ENCODE results near the gene SFTPA2.
"Not testable (repeated sequence)": the region's sequence is repeated elsewhere in the genome, so short reads cannot be mapped to it uniquely, and the experiment has no call there.

SFTPA2 gene

DNA sequence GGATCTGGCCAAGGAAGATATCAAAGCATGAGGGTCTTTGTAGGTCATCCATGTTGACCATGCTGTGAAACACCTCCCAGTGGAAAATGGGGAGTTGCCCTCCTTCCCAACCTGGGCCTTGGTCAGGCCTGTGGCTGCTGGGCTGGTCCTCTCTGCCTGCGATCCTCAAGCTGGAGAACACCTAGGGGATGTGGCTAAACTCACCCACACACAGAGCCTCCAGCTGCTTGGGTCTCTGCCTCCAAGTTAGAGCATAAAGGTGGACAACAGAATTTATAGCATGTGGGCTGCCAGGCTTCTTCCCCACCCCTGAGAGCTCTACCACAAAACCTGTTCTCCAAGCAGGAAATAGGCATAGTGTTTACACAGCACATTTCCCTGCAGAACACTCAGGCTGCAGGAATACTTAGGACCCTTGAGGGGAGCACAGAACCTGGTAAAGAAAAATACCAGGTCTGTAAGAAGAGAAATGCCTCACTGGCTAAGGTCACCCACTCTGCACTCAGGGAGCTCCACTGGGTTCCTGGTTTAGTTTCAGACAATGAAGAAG lies at the start of gene SFTPA2:
Gene SFTPA2, minus strand, starts transcription at position 248 of the 550 bp plus-strand sequence. CDS start 924 bp downstream, outside the sequence.
- no peak for DNase-seq (ENCODE audit: low spot score)

DNA sequence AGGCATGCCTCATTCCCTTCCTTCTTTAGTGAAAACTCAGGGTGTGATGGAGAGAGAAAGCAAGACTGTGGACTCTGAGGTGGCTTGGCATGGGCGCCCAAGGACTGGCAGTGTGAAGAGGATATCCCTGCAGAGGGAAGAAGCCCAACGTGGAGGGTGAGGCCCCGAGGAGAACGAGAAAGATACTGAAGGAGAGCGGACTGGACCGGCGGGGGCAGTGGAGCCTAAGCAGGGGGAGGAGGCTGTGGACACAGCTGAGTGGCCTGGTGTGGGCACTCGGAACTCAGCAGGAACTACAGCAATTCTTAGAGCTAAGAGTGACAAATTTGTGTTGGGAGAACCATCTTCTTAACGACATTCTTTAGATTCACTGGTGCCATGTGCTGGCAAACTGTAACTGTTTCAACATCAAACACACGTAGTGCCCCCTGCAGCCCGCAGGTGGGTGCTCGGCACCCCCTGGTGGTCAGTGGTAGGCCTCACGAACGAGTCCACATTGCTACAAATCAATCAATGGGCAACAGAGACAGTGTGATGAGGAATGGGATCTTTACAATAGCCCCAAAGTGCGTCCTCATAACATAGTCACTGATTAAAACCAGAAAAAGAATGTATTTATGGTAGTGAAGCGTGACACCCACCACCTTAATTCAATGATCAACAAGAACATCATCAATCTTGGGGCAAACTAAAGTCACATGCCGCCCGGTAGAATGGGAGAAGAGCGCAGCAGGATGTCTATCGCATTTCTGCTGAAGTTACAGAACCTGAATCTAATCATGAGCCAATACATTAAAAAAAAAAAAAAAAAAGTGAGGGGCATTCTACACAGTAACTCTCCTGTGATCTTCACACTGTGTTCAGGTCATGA lies 48.5 kb upstream of the SFTPA2 start:
- peak; percentile 4 for DNase-seq (ENCODE audit: low spot score)

DNA sequence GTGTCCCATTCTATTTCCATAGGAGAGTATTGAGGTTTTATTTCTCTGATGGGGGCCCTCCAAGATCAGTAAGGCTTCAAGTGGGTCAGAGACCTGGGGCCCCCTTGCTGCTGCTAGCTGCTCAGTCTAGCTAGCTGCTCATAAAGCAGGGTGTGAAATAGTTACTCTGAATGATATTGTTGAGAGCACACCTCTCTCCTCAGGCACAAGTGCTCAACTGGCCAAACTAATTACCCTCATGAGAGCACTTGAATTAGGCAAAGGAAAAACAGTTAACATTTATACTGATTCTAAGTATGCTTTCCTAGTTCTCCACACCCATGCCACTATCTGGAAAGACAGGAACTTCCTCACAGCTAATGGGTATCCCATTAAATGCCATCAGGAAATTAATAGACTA lies 45.1 kb upstream of the SFTPA2 start:
- no peak for DNase-seq (ENCODE audit: low spot score)

DNA sequence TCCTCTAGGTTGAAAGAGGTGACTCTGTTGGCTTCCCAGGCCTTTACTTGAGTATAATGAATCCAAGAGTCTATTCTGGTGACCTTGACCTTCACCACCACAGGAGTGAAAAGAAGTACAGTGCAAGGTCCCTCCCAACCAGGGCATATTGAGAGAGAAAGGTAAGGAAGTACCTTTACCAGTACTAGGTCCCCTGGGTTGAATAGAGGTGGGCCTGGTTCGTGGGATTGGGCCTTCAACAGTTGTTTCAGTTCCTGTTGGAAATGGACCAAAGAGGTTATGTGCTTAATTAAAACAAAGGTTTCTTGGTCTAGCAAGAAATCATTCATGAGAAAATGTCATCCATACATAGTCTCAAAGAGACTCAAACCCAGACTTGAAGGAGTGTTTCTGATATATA lies 44.1 kb upstream of the SFTPA2 start:
- no peak for DNase-seq (ENCODE audit: low spot score)

DNA sequence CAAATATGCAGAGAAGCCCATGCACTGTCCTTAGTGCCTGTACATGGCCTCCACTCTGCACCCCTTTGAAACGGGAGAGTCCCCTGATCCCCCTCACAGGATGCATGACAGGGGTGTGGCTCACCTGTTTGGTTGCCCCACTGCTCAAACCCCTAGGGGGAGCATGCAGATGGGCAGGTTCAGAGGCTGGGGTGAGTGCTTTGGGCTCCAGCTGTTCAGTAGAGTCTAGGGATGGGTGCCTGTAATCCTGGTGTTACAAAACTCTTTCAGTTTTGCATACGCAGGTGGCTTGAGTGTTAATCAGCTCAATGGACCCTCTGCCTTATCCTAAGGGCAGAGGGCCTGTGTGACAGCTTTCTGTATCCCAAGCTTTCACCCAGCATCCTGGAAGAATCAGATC lies 42.7 kb upstream of the SFTPA2 start:
- no peak for DNase-seq (ENCODE audit: low spot score)

DNA sequence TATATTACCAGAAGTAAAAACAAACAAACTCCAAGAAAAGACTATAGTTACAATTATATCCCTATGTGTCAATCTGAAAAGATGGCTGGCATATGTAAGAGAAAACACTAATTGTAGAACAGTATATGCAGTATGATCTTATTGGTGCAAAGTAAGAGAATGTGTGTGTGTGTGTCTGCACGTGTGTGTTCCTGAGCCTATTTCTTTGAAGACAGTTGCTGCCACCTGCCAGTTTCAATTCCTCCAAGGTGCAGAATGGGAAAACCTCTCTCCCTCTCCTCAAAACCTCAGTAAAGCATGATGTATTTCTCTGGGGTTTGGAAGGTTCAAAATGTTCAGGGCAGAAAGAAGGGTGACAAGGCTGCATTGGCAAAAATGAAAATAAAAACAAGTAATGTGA lies 41.7 kb upstream of the SFTPA2 start:
- DNase-seq (ENCODE audit: low spot score) = no peak

DNA sequence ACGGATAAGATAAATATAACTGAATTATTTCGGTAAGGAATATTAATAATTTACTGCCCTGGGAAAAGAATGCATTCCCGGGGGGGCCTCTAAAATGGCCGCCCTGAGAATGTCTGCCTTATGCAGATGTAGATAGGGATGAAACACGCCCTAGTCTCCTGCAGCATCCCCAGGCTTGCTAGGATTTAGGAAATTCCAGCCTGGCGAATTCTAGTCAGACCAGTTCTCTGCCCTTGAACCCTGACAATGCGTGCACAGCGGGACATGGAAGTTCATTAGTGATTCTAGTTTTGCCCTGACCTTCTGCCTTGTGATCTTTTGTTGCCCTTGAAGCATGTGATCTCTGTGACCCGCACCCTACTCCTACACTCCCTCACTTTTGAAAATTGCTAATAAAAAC lies 39.4 kb upstream of the SFTPA2 start:
- not testable (repeated sequence) for DNase-seq (ENCODE audit: low spot score)

DNA sequence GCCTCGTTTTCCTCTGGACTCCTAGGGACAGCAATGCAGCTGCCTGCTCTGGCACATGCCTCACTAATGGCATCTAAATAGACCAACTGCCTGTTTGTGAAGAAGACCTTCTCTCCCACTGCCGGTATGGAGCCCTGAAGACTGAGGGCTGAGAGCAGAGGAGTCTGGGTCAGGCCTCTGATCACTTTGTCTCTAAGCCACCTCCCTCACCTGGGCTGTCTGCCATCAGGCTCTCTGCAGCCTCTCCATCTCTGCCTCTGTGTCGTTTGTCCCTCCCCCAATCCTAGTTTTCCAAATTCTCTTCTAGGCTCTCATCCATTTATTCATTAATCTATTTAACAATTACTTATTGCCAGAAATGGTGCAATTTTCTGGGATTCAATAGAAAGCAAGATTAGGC lies 35.3 kb upstream of the SFTPA2 start:
- DNase-seq (ENCODE audit: low spot score) = no peak

DNA sequence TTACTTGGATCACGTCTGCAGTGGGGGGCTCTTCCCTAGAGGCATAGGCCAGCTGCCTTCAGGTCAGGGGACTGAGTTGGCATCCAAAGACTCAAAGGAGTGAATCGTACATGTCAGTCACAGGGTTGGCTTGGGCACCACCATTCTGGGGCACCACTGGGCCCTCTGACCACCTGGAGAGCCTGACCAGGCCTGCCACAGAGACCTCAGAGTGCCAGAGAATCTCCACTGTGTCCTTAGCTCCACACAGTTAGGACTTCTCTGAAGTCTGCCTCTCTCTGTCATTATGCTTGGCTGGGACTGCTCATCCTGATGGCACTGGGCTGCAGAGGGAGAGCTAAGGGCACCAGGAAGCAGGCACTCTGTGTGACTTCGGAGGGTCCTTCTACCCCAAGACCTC lies 34.4 kb upstream of the SFTPA2 start:
- not testable (repeated sequence) for DNase-seq (ENCODE audit: low spot score)

DNA sequence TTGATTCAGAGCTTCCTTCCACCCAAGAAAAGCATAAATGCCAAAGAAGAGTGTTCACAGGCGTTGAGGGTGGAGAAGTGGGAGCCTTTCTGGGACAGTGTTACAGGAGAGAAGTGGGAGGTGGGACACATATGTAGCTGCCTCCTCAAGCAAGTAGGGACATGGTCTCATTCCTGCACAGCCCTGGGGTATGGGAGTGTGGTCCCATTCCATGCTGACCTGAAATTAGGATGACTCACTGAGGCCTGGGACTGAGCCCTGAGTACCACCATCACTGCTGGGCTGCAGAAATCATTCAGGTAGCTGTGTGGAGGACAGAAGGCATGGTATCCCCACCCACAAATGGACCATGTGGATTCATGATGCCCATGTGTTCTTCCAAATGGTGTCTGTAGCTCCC lies 33.2 kb upstream of the SFTPA2 start:
- DNase-seq (ENCODE audit: low spot score) = no peak

DNA sequence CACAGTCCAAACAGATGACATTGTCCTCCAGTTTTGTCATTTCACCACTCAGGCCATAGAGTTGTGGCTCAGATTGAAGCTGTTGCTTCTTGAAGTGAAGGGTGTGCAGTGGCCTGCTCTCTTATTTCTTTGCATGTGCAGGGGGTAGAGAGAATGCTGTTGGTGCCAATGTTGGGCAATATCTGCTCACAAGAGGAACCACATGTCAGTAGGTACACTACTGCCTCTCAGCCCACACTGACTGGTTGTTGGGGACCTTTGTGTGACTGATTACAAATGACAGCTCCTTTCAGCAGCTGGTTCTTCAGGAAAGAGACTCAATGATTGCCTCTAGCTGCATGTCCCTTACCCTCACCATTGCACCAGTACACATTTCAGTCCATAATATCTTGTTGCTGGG lies 28.6 kb upstream of the SFTPA2 start:
- no peak for DNase-seq (ENCODE audit: low spot score)

DNA sequence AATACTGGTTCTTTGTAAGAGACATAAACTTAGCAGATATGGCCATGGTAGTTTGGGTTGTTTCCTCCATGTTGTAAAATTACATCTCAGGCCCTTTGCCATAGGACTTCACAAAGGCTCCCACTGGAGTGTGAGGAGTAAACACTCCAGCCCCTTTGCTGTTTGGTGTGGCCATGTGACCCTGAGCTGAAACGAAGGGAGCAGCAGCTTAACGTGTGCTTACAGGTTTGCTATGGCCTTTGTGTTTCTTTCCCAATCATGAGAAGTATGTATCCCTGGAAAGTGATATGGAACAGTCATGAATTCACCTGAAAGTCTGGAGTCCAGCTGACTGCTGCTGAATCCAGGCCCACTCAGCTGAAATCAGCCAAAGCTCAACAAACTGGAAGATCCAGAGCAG lies 26.7 kb upstream of the SFTPA2 start:
- DNase-seq (ENCODE audit: low spot score) = no peak

DNA sequence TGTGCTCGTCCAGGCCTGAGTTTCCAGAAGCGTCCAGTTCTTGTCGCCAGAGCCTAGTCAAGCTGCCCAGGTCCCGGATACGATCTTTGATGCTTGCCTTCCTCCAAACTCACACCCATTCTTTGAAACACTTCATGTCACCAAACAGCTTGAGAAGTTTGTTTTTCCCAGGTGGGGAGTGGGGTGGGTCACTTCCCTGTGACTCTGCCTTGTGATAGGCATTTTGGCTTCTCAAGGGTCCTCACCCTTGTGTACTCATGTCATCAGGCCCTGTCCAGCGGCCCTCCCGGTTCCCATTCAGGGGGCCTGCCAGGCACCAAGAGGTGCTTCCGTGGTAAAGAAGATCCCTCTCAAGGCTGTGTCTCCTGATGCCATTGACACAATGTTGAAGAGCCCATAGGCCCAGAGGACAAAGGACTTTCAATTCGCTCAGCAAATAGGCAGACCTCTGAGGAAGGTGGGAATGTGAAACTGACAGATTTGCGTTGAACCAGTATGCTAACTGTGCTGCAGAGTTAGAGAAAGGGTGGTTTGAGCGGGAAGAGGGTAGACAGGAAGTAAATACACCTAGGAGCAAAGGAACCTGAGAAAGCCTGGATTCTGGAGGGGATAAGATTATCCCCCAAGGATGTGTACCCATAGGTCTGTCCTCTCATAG lies 25.8 kb upstream of the SFTPA2 start:
- no peak for DNase-seq (ENCODE audit: low spot score)

DNA sequence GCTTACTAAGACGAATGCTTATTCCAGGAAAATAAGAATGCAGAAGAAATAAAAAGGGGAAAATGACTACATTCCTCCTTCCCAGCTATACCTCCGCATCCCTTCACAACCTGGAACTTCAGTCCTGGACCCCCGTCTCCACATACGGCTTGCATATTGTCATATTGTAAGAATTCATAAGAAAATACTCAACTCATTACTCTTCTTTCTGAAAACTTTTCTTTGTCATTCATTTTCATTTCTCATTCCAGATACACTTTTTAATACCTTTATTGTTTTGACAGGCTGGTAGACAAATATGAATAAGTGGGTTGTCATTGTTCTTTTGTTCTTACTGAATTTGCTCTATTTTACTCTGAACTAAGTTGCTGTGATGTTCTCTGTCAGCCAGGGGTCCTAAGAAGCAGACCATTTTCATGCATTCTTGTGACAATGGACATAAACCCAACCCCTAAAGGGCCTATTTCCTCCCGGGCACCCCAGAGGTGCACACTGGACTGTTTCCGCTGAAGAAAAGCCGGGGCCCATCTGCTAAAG lies 23.3 kb upstream of the SFTPA2 start:
- DNase-seq (ENCODE audit: low spot score) = no peak

DNA sequence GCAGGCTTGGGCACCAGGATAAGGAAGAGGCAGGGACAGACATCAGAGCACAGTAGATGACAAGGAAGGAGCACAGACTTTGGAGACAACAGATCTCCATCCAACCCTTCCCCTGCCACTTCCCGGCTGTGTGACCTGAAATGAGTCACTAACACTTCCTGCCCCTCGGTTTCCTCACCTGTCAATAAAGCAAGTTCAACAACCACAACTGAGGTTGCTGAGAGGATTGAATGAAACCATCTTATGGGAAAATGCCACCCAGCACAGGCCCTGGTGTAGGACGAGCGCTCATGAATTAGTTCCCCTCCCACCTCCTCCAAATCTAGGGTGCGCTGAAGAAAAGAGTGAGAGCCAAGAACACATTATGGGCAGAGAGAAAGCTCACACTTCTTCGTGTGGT lies 22.7 kb upstream of the SFTPA2 start:
- not testable (repeated sequence) for DNase-seq (ENCODE audit: low spot score)

DNA sequence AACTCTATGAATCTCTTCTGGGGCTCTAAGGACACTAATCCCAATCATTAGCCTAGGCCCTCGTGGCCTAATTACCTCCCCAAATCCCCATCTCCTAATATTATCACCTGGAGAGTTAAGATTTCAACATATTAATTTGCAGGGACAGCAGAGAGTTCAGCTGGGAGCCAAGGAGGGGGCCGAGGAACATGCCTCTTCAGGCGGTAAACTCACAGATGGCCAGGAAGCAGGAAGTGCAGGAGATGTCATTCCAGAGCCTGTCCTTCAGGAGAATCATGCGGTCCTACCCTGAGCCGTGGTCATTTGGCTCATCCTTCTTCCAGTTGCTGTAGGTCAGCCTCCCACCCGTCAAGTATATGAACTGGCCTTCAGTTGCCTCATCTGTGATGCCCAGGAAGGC lies 21.9 kb upstream of the SFTPA2 start:
- DNase-seq (ENCODE audit: low spot score) = no peak

DNA sequence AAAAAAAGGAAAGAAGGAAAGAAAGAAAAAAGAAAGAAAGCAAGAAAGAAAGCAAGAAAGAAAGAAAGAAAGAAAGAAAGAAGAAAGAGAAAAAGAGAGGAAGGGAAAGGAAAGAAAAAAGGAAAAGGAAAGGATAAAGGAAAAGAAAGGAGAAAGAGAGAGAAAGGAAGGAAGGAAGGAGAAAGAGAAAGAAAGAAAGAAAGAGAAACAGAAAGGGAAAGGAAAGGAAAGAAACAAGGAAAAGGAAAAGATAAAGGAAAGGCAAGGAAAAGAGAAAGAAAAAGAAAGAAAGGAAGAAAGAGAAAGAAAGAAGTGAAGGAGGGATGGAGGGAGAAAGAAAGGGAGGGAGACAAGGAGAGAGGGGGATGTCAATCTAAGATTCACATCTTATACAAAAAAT lies 20.8 kb upstream of the SFTPA2 start:
- no peak for DNase-seq (ENCODE audit: low spot score)

DNA sequence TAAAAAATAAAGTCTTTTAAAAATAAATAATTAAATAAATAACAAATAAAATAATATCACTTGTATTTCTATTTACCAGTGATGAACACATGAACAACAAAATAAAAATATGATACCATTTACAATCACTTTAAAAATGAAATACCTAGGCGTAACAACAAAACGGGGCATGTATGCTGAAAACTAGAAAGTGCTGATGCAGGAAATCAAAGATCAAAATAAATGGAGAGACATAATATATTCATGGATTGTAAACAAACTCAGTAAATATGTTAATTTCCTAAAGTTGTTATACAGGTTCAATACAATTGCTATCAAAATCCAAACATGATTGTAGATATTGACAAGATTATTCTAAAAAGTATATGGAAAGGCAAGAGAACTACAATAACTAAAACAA lies 19.2 kb upstream of the SFTPA2 start:
- DNase-seq (ENCODE audit: low spot score) = no peak

DNA sequence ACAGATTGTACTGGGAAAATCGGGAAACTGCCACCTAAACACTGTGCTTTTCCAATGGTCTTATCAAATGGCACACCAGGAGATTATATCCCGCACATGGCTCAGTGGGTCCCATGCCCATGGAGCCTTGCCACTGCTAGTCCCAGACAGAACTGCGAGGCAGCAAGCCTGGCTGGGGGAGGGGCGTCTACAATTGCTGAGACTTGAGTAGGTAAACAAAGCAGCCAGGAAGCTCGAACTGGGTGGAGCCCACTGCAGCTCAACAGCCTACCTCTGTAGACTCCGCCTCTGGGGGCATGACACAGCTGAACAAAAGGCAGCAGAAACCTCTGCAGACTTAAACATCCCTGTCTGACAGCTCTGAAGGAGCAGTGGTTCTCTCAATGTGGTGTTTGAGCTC lies 10.4 kb upstream of the SFTPA2 start:
- DNase-seq (ENCODE audit: low spot score) = not testable (repeated sequence)

DNA sequence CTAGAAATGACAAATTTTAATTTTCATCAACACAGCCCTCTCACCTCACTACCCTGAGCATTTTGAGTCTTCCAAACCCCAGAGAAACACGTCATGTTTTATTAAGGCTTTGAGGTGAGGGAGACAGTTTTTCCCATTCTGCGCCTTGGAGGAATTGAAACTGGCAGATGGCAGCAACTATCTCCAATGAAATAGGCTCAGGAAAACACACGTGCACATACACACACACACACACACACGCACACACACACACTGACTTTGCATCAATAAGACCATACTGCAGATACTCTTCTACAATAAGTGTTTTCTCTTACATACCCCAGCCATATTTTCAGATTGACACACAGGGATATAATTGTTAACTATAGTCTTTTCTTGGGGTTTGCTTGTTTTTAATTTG lies 3.2 kb upstream of the SFTPA2 start:
- no peak for DNase-seq (ENCODE audit: low spot score)

DNA sequence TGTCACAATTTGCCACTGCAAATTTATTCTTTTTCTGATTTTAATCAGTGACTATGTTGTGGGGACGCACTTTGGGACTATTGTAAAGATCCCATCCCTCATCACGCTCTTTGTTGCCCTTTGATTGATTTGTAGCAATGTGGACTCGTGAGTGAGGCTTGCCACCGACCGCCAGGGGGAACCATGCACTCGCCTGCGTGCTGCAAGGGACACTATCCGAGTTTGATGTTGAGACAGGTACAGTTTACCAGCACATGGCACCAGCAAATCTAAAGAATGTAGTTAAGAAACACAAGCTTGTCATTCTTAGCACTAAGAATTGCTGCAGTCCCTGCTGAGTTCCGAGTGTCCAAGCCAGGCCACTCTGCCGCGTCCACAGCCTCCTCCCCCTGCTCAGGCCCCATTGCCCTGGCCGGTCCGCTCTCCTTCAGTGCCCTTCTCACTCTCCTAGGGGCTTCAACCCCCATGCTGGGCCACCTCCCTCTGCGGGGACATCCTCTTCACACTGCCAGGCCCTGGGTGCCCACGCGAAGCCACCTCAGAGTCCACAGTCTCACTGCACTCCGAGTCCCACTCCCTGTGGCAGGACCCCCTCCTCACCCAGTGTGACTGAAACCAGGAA lies 2.0 kb upstream of the SFTPA2 start:
- DNase-seq (ENCODE audit: low spot score) = peak; percentile 56

DNA sequence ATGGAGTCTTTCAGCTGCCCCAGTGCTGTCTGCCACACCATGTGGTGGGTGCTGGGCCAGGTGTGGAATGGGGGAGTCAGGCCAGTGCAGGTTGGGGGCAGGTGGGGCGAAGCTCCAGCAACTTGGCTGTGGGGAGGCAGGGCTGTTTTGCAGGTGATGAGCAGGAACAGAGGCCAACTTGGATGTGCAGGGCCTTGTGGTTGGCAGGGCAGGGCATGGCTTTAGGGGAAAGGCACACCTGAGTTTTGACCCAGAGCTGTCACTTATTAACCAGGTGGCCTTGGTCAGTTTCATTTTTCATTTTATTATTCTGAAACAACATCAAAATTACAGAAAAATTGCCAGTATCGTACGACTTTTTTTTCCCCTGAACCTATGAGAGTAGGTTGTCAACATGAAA lies 1.1 kb upstream of the SFTPA2 start:
- DNase-seq (ENCODE audit: low spot score) = no peak

DNA sequence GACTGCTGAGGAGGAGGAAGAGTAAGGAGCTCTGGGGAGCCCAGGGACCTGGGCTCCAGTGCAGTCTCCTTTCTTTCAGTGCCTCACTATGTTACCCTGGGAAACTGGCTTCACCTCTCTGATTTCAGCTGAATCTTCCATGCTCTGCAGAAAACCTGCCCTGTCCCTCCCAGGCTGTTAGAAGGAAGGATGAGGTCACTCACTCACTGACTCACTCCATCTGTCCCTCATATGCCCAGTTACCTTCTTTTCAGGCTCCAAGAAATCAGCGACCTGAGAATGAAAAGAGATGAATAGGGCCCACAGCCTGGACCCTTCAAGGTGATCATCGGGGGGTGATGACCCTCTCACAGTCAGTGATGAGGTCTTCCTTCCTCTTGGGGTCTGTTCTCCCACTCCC lies 481 bp downstream of the SFTPA2 start:
- no peak for DNase-seq (ENCODE audit: low spot score)

Data from pons (tissue), 1 donor.